ENCODE results near the gene TLR3. TPM values are rescaled to one million over a fixed set of nuclear protein-coding genes. Genes with fewer than 3 reads are reported as not detected.

TLR3 gene
- total and polyA plus RNA-seq, 10 of the 15 experiments (the other 5 are each of a cell fraction or from before 2014, with no cell fraction given), result under 0.01 to 0.05 (median 0.03) TPM; not detected in 7

GRCh38 chr4:186039697-186040096, 29.3 kb upstream of the TLR3 start:
- Histone ChIP-seq H3K4me2 (ENCODE audit: control insufficient read depth, insufficient read depth) (no peak overlapping the region), H3K9ac (ENCODE audit: control insufficient read depth, insufficient read depth, low read length) (no peak overlapping the region), H4K20me1 (ENCODE audit: control insufficient read depth, insufficient read depth) (no peaks in the 10 kb centered on the region), H2AFZ (ENCODE audit: control insufficient read depth, low read depth, low read length) (no peak overlapping the region), H3K27ac (ENCODE audit: control insufficient read depth, insufficient read depth) (no peak overlapping the region), H3K4me3 (no peak overlapping the region), H3K4me1 (ENCODE audit: control insufficient read depth, insufficient read depth, low read length) (no peaks in the 10 kb centered on the region), H3K36me3 (ENCODE audit: control insufficient read depth in 2 of 2, insufficient read depth in 2 of 2, low read length in 1 of 2) (no peaks in the 10 kb centered on the region), H3K9me3 (replicated peaks; ENCODE audit: control insufficient read depth, insufficient read depth, low read length) (peaks cover 5% of the 10 kb centered on the region; the same call in 1 of the 3 replicates), H3K27me3 (replicated peaks in 1 of 2; ENCODE audit: control insufficient read depth in 2 of 2, insufficient read depth in 2 of 2, low read length in 1 of 2) (peaks cover 0 to 2% of the 10 kb centered on the region in 2 experiments; a peak in 2 of 4 replicates), H3K79me2 (ENCODE audit: control insufficient read depth, insufficient read depth, low read length) (no peaks in the 10 kb centered on the region)
- in situ Hi-C loops (cut with MboI), result loop anchor here (5.0 to 25.0 kb wide), 2 partner anchors 392 to 1002 kb away; no protein-coding TSS in a partner anchor
- WGBS (ENCODE audit: insufficient coverage, insufficient replicate concordance, low lambda C conversion rate, missing lambda C conversion rate), result 61% methylated on average over 16 of the region's 16 CpGs
- DNase-seq (ENCODE audit: low read depth, low spot score) (no peak), ATAC-seq (no peak), FAIRE-seq (no peak)
- ChIA-PET POLR2A (no interaction called here), CTCF (interaction anchor here (0.6 to 5.7 kb wide), 6 partner anchors 9 to 673 kb away, joined by 3 to 75 read pairs (median 4); no protein-coding TSS in a partner anchor), SMC1A (ENCODE audit: uncharacterized antibody, unreplicated experiment) (interaction anchor here (1.0 to 1.5 kb wide), 3 partner anchors 385 to 854 kb away, joined by 3 to 6 read pairs (median 3); no protein-coding TSS in a partner anchor), RAD21 (ENCODE audit: unreplicated experiment) (interaction anchor here (3.9 kb wide), 1 partner anchor 399 kb away, joined by 20 read pairs; no protein-coding TSS in a partner anchor)
- TF ChIP-seq BCL3 (IDR thresholded peaks at IDR 0.05; ENCODE audit: borderline replicate concordance, insufficient read depth, low read depth, low read length, poor library complexity, severe bottlenecking) (no peak), HDGF (IDR thresholded peaks at IDR 0.05) (no peak)
- no TSS peak for BruUV-seq (replicated peaks)
- intact Hi-C loops (cut with micrococcal nuclease; ENCODE audit: unreplicated experiment), result loop anchor here (5.0 kb wide), 1 partner anchor 98 kb away; no protein-coding TSS in a partner anchor

- ChIA-PET POLR2A (no interaction called here), RAD21 (ENCODE audit: unreplicated experiment) (interaction anchor here (3.9 kb wide), 1 partner anchor 399 kb away, joined by 20 read pairs; no protein-coding TSS in a partner anchor), CTCF (interaction anchor here (1.1 to 5.7 kb wide), 5 partner anchors 10 to 674 kb away, joined by 3 to 75 read pairs (median 4); no protein-coding TSS in a partner anchor), SMC1A (ENCODE audit: uncharacterized antibody, unreplicated experiment) (interaction anchor here (1.0 to 1.5 kb wide), 4 partner anchors 22 to 855 kb away, joined by 3 to 6 read pairs (median 4); no protein-coding TSS in a partner anchor)
- no peaks in the 10 kb centered on the region for H3K4me1 ChIP-seq (ENCODE audit: control insufficient read depth, insufficient read depth, low read length)
- no peaks in the 10 kb centered on the region for H4K20me1 ChIP-seq (ENCODE audit: control insufficient read depth, insufficient read depth)
- no peaks in the 10 kb centered on the region for H3K9me3 ChIP-seq (replicated peaks; ENCODE audit: control insufficient read depth, insufficient read depth, low read length)
- no peaks in the 10 kb centered on the region for H3K79me2 ChIP-seq (ENCODE audit: control insufficient read depth, insufficient read depth, low read length)
- H3K27me3 ChIP-seq (replicated peaks in 1 of 2; ENCODE audit: control insufficient read depth in 2 of 2, insufficient read depth in 2 of 2, low read length in 1 of 2), result peaks cover 0 to 2% of the 10 kb centered on the region in 2 experiments; a peak in 2 of 4 replicates
- H3K4me2 ChIP-seq (ENCODE audit: control insufficient read depth, insufficient read depth), result no peak overlapping the region
- in situ Hi-C loops (cut with MboI), result loop anchor here (25.0 kb wide), 1 partner anchor 1003 kb away; no protein-coding TSS in a partner anchor
- intact Hi-C loops (cut with micrococcal nuclease; ENCODE audit: unreplicated experiment), result no loop called here
- no peak overlapping the region for H3K4me3 ChIP-seq
- H3K9ac ChIP-seq (ENCODE audit: control insufficient read depth, insufficient read depth, low read length), result no peak overlapping the region
- no peak for FAIRE-seq
- 52% methylated on average over 12 of the region's 12 CpGs for WGBS (ENCODE audit: insufficient coverage, insufficient replicate concordance, low lambda C conversion rate, missing lambda C conversion rate)
- no peak for DNase-seq (ENCODE audit: low read depth, low spot score)
- H3K27ac ChIP-seq (ENCODE audit: control insufficient read depth, insufficient read depth), result no peak overlapping the region
- BruUV-seq (replicated peaks), result no TSS peak
- no peak for ATAC-seq
- no peak overlapping the region for H2AFZ ChIP-seq (ENCODE audit: control insufficient read depth, low read depth, low read length)
- no peaks in the 10 kb centered on the region for H3K36me3 ChIP-seq (ENCODE audit: control insufficient read depth in 2 of 2, insufficient read depth in 2 of 2, low read length in 1 of 2)
- TF ChIP-seq STAT1 (conservative IDR thresholded peaks at IDR 0.05) (no peak), ZNF622 (IDR thresholded peaks at IDR 0.05) (no peak), MTA3 (IDR thresholded peaks at IDR 0.05; ENCODE audit: borderline replicate concordance, low read length) (no peak), RCOR1 (conservative IDR thresholded peaks at IDR 0.05; ENCODE audit: low read depth, low read length) (no peak), EED (IDR thresholded peaks at IDR 0.05; ENCODE audit: low read depth) (no peak), BMI1 (IDR thresholded peaks at IDR 0.05; ENCODE audit: borderline replicate concordance) (no peak), REST (IDR thresholded peaks at IDR 0.05; ENCODE audit: low read depth, low read length) (no peak)
Observed at GRCh38 chr4:186040316-186040715, 28.6 kb upstream of the TLR3 start.
